ENCODE measurements around the gene DNAJC22.

DNA sequence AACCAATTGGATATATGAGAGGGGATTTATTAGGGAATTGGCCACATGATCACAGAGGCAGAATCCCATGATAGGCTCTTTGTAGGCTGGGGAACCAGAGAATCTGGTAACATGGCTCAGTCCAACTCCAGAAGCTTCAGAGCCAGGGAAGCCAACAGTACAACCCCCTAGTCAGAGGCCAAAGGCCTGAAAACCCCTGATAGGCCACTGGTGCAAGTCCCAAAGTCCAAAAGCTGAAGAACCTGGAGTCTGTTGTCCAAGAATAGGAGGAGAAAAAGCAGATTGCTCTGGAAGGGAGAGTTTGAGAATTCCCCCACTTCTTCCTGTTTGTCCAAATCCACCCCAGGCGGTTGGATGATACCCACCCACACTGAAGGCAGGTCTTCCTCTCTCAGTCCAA lies 31.9 kb upstream of the DNAJC22 start:
- TF ChIP-seq CTCF (IDR thresholded peaks at IDR 0.05; ENCODE audit: borderline replicate concordance, extremely low read depth, low read length, poor library complexity, severe bottlenecking) (no peak), EZH2 (IDR thresholded peaks at IDR 0.05; ENCODE audit: borderline replicate concordance, low read depth, low read length, severe bottlenecking) (no peak)
